Body of pancreas (tissue), 4 donors: ENCODE measurements around the gene LMX1A.

Experiments used
- CTCF ChIP-seq, 7 experiments: fragments of 450-650 bp in 4 of 7; fragments of 200-600 bp in 3 of 7; sonication (generic) in 3 of 7; IDR thresholded peaks; one replicate each; pipeline ENCODE4 v1.5.1; 2016 to 2019; ENCODE audit warnings: antibody characterized with exemption in 7 of 7
- POLR2A ChIP-seq, 3 donors: fragments of 450-650 bp; IDR thresholded peaks; one replicate each; pipeline ENCODE4 v1.6.1; 2016; ENCODE audit warnings: antibody characterized with exemption in 3 of 3, mild to moderate bottlenecking in 2 of 3

GRCh38 chr1:165257969-165258459 is 98.5 kb downstream of the LMX1A start:
- TF ChIP-seq CTCF (IDR thresholded peaks at IDR 0.05) = peak; percentile 55 to 86 (median 80)
- TF ChIP-seq POLR2A (IDR thresholded peaks at IDR 0.05) = no peak
